Neuronal stem cell (in vitro differentiated cells): ENCODE measurements around the gene TIMM23.
"Not testable (repeated sequence)": the region's sequence is repeated elsewhere in the genome, so short reads cannot be mapped to it uniquely, and the experiment has no call there.

ENCODE experiments used
- DNase-seq: peaks from one replicate; pipeline ENCODE4 v3.0.0-alpha.2; 2013; ENCODE audit warnings: low spot score
- H2AFZ ChIP-seq: one replicate; pipeline ENCODE4 v1.6.1; 2013; ENCODE audit warnings: mild to moderate bottlenecking, low read length, inconsistent platforms
- H2AK5ac ChIP-seq: 2 replicates; pipeline ENCODE4 v1.6.1; 2013; ENCODE audit warnings: low read depth, mild to moderate bottlenecking, inconsistent platforms, low read length, moderate library complexity, mixed read lengths
- H2BK120ac ChIP-seq: 2 replicates; pipeline ENCODE4 v1.6.1; 2013; ENCODE audit warnings: low read depth, mild to moderate bottlenecking, inconsistent platforms, low read length, moderate library complexity, mixed read lengths
- H2BK12ac ChIP-seq: one replicate; pipeline ENCODE4 v1.6.1; 2013; ENCODE audit warnings: low read length, inconsistent platforms
- H2BK15ac ChIP-seq: 2 replicates; pipeline ENCODE4 v1.6.1; 2013; ENCODE audit warnings: mild to moderate bottlenecking, low read length, inconsistent platforms, mixed read lengths
- H2BK5ac ChIP-seq: one replicate; pipeline ENCODE4 v1.6.1; 2013; ENCODE audit warnings: inconsistent platforms, mild to moderate bottlenecking, low read length, moderate library complexity
- H3K14ac ChIP-seq: one replicate; pipeline ENCODE4 v1.6.1; 2013; ENCODE audit warnings: low read length, inconsistent platforms
- H3K18ac ChIP-seq: 2 replicates; pipeline ENCODE4 v1.6.1; 2013; ENCODE audit warnings: low read length, inconsistent platforms
- H3K23ac ChIP-seq: 2 replicates; pipeline ENCODE4 v1.6.1; 2013; ENCODE audit warnings: low read depth, mild to moderate bottlenecking, mixed read lengths, low read length, inconsistent platforms; ENCODE audit not compliant: poor library complexity
- H3K27ac ChIP-seq: replicated peaks from 3 replicates; pipeline ENCODE4 v1.5.1; 2013; ENCODE audit warnings: low read length, inconsistent platforms
- H3K27me3 ChIP-seq, 3 experiments: 2 replicates each; pipeline ENCODE4 v1.6.1; 2013; ENCODE audit warnings: low read length in 3 of 3, mild to moderate bottlenecking in 2 of 3, inconsistent platforms in 1 of 3, low read depth in 1 of 3, mixed read lengths in 1 of 3, moderate library complexity in 1 of 3; ENCODE audit not compliant: control insufficient read depth in 3 of 3, insufficient read depth in 3 of 3
- H3K36me3 ChIP-seq, 2 donors: replicated peaks in 1 of 2; 2 replicates each; pipeline ENCODE4 v1.6.1; 2013; ENCODE audit warnings: low read length in 2 of 2; ENCODE audit not compliant: control insufficient read depth in 2 of 2, insufficient read depth in 2 of 2
- H3K4ac ChIP-seq: 2 replicates; pipeline ENCODE4 v1.6.1; 2013; ENCODE audit warnings: inconsistent platforms, mild to moderate bottlenecking, low read length, moderate library complexity
- H3K4me1 ChIP-seq, 2 donors: 1 replicate in 1 of 2; 2 replicates in 1 of 2; pipeline ENCODE4 v1.6.1; 2013; ENCODE audit warnings: low read length in 2 of 2, low read depth in 1 of 2; ENCODE audit not compliant: control insufficient read depth in 2 of 2, insufficient read depth in 1 of 2
- H3K4me2 ChIP-seq: one replicate; pipeline ENCODE4 v1.6.1; 2013; ENCODE audit warnings: mild to moderate bottlenecking, low read length, inconsistent platforms; ENCODE audit not compliant: insufficient read depth, poor library complexity, severe bottlenecking
- H3K4me3 ChIP-seq, 2 donors: 2 replicates each; pipeline ENCODE4 v1.5.1; 2013; ENCODE audit warnings: low read length in 2 of 2, mild to moderate bottlenecking in 2 of 2, inconsistent platforms in 1 of 2, moderate library complexity in 1 of 2
- H3K79me1 ChIP-seq: one replicate; pipeline ENCODE4 v1.6.1; 2013; ENCODE audit warnings: low read depth, mild to moderate bottlenecking, inconsistent platforms, low read length, moderate library complexity
- H3K9ac ChIP-seq: one replicate; pipeline ENCODE4 v1.6.1; 2013; ENCODE audit warnings: mild to moderate bottlenecking, low read depth, low read length, inconsistent platforms; ENCODE audit not compliant: poor library complexity
- H3K9me3 ChIP-seq, 2 donors: replicated peaks in 1 of 2; 2 replicates each; pipeline versions ENCODE3 to v1.6.1; 2013; ENCODE audit warnings: low read length in 2 of 2, mild to moderate bottlenecking in 2 of 2, inconsistent platforms in 1 of 2, low read depth in 1 of 2, mixed read lengths in 1 of 2, moderate library complexity in 1 of 2; ENCODE audit not compliant: control insufficient read depth in 2 of 2, insufficient read depth in 1 of 2
- H4K8ac ChIP-seq: one replicate; pipeline ENCODE4 v1.6.1; 2013; ENCODE audit warnings: low read depth, mild to moderate bottlenecking, inconsistent platforms, low read length, moderate library complexity
- H4K91ac ChIP-seq: one replicate; pipeline ENCODE4 v1.6.1; 2013; ENCODE audit warnings: low read length, low read depth, mild to moderate bottlenecking, inconsistent platforms; ENCODE audit not compliant: poor library complexity
- WGBS, 2 donors: extraction: QIAGEN DNeasy Blood & Tissue Kit; methylation state at CpG; one replicate each; pipeline ENCODE4 v1.1.7; 2013; ENCODE audit warnings: missing lambda C conversion rate in 2 of 2, mixed read lengths in 1 of 2; ENCODE audit not compliant: insufficient read length in 2 of 2, insufficient replicate concordance in 1 of 2; ENCODE audit errors: extremely low coverage in 2 of 2; 5-methylcytosine and 5-hydroxymethylcytosine counted together

TIMM23 gene

DNA sequence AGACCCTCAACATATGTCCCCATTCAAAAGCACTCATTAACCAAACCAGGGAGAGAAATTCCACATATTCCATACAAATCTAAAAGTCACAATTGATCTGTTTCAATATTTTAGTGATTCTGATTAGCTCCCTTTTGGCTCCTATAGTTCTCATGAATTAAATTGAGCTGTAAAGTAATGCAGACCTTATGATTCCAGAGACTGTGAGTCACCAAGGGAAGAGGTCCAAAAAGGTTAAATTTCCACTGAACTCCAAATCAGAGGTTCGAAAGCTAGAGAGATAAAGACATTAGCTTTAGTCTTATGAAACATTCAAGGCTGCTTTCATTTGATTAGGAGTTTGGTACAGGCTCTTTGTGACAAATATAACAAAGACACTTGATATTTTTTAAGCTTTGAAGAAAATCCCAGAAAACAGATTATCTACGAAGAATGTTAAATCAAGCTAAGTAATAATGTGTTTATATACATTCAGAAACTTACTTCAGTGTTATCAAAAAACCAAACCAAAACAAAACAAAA, 33.1 kb upstream of the TIMM23 start:
- H3K27me3 ChIP-seq, H3K4me2 ChIP-seq, DNase-seq, H2BK5ac ChIP-seq, H2AFZ ChIP-seq, H3K36me3 ChIP-seq, H3K79me1 ChIP-seq, H3K18ac ChIP-seq, H3K4ac ChIP-seq, H4K91ac ChIP-seq, H3K23ac ChIP-seq, H3K27ac ChIP-seq, H2BK15ac ChIP-seq, H3K4me1 ChIP-seq, H3K4me3 ChIP-seq, H3K9ac ChIP-seq, H2AK5ac ChIP-seq, H2BK120ac ChIP-seq, H3K14ac ChIP-seq, H3K9me3 ChIP-seq, H4K8ac ChIP-seq, H2BK12ac ChIP-seq: not testable (repeated sequence)
- WGBS, 2 donors: no CpG with 5 or more reads among the region's 2 CpGs

- not testable (repeated sequence) for H3K27ac ChIP-seq, H3K9ac ChIP-seq, DNase-seq, H2BK12ac ChIP-seq, H2BK15ac ChIP-seq, H3K18ac ChIP-seq, H2AFZ ChIP-seq, H2BK5ac ChIP-seq, H2BK120ac ChIP-seq, H3K4me2 ChIP-seq, H3K36me3 ChIP-seq, H3K4me3 ChIP-seq, H4K91ac ChIP-seq, H3K79me1 ChIP-seq, H3K14ac ChIP-seq, H3K4me1 ChIP-seq, H4K8ac ChIP-seq, H3K27me3 ChIP-seq, H3K23ac ChIP-seq, H2AK5ac ChIP-seq, H3K9me3 ChIP-seq, H3K4ac ChIP-seq
- WGBS, 2 donors: no CpG with 5 or more reads among the region's 1 CpG
These were observed 31.1 kb upstream of the TIMM23 start for GRCh38 chr10:45941196-45941595.

DNA sequence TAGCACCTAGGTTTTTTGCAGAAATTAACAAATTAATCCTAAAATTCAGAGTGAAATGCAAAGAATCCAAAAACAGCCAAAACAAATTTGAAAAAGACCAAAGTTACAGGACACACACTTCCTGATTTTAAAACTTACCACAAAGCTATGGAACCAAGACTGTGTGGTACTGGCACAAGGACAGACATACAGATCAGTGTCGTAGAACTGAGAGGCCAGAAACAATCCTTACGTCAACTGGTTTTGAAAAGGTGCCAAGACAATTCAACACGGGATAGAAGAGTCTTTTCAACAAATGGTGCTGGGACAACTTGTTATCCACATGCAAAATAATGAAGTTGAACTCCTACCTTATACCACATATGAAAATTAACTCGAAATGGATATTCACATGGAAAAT, 26.8 kb upstream of the TIMM23 start:
- not testable (repeated sequence) for H3K4me1 ChIP-seq, H2BK120ac ChIP-seq, H3K4me2 ChIP-seq, H3K9ac ChIP-seq, DNase-seq, H3K23ac ChIP-seq, H3K18ac ChIP-seq, H2AK5ac ChIP-seq, H2BK12ac ChIP-seq, H3K4me3 ChIP-seq, H3K27me3 ChIP-seq, H4K91ac ChIP-seq, H4K8ac ChIP-seq, H3K79me1 ChIP-seq, H3K9me3 ChIP-seq, H3K27ac ChIP-seq, H2BK5ac ChIP-seq, H3K14ac ChIP-seq, H2AFZ ChIP-seq, H2BK15ac ChIP-seq, H3K4ac ChIP-seq
- H3K36me3 ChIP-seq: peaks cover 2 to 15% of the 10 kb centered on the region in 2 donors
- no CpG with 5 or more reads among the region's 4 CpGs for whole genome bisulfite sequencing, 2 donors

DNA sequence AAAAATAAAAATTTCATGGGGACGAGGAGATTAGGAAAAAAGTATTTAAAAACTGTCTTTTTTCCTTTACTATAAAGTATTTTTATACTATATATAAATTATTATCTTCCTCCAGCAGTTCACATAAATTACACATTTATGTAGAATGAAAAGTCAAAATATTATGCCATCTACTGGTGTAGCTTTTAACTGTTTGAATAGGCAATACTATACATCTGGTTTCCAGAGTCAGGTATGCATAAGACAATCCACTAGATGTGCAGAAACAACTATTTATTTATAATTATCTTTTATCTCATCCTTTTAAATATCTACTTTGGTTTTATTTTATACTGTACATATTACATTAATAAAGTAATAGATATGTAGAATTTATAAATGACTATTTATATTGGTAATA, 24.9 kb upstream of the TIMM23 start:
- H3K4me3 ChIP-seq, H3K27ac ChIP-seq, H3K4me2 ChIP-seq, H2BK120ac ChIP-seq, H3K9ac ChIP-seq, H2AK5ac ChIP-seq, H2BK5ac ChIP-seq, DNase-seq, H2BK12ac ChIP-seq, H3K4me1 ChIP-seq, H3K23ac ChIP-seq, H4K91ac ChIP-seq, H3K27me3 ChIP-seq, H3K9me3 ChIP-seq, H2AFZ ChIP-seq, H3K4ac ChIP-seq, H3K18ac ChIP-seq, H3K14ac ChIP-seq, H2BK15ac ChIP-seq, H4K8ac ChIP-seq, H3K79me1 ChIP-seq: not testable (repeated sequence)
- H3K36me3 ChIP-seq: peaks cover 2 to 24% of the 10 kb centered on the region in 2 donors
- no CpG with 5 or more reads among the region's 1 CpG for WGBS, 2 donors
